Esophagus squamous epithelium (tissue), 5 donors: ENCODE data around the gene STAB1. TPM values are rescaled to one million over a fixed set of nuclear protein-coding genes. Genes with fewer than 3 reads are reported as not detected.

Source experiments
- DNase-seq: peaks from one replicate; lab custom pipeline; 2025; lab: John Stamatoyannopoulos, UW
- H3K27ac ChIP-seq, 4 donors: fragments of 200-600 bp; sonication (generic); one replicate each; pipeline ENCODE4 v1.5.1; 2016 to 2019; ENCODE audit warnings: mild to moderate bottlenecking in 1 of 4
- H3K27me3 ChIP-seq, 4 donors: fragments of 200-600 bp; sonication (generic); 1 replicate in 3 of 4; 2 replicates in 1 of 4; pipeline versions ENCODE4 v1.5.1 to v1.6.0; 2017 to 2021; ENCODE audit warnings: antibody characterized with exemption in 1 of 4
- H3K36me3 ChIP-seq, 3 donors: fragments of 200-600 bp; sonication (generic); one replicate each; pipeline ENCODE4 v1.5.1; 2016 to 2019
- H3K4me1 ChIP-seq, 3 donors: fragments of 200-600 bp; sonication (generic); one replicate each; pipeline ENCODE4 v1.5.1; 2017 to 2019
- H3K4me3 ChIP-seq, 4 donors: fragments of 200-600 bp; sonication (generic); 1 replicate in 3 of 4; 2 replicates in 1 of 4; pipeline ENCODE4 v1.5.1; 2016 to 2019; ENCODE audit warnings: mild to moderate bottlenecking in 2 of 4, moderate library complexity in 1 of 4
- H3K9me3 ChIP-seq, 3 donors: fragments of 200-600 bp; sonication (generic); one replicate each; pipeline ENCODE4 v1.5.1; 2016 to 2019
- POLR2A ChIP-seq, 4 donors: fragments of 450-650 bp; IDR thresholded peaks; one replicate each; pipeline ENCODE4 v1.6.1; 2017; ENCODE audit warnings: antibody characterized with exemption in 4 of 4, mild to moderate bottlenecking in 4 of 4, moderate library complexity in 3 of 4
- WGBS, 2 donors: methylation state at CpG; one replicate each; pipeline ENCODE4 v1.1.5; 2018; 5-methylcytosine and 5-hydroxymethylcytosine counted together
- intact Hi-C: fragments of 100-400 bp; cut with DNase I; formaldehyde crosslinking; loops from one replicate; pipeline ENCODE4 v1.15.0; 2022
- total RNA-seq, 4 donors: library from RNA; depleted of rRNA; stranded (reverse); fragments of >200 nt; gene quantifications; one replicate each; pipeline ENCODE4 v1.1.0, GENCODE V29; 2016
- TF ChIP-seq, protein P1 (sequence below), 6 experiments: fragments of 450-650 bp in 4 of 6; fragments of 200-600 bp in 2 of 6; sonication (generic) in 2 of 6; IDR thresholded peaks; one replicate each; pipeline ENCODE4 v1.5.1; 2016 to 2019; ENCODE audit warnings: antibody characterized with exemption in 6 of 6, mild to moderate bottlenecking in 4 of 6, moderate library complexity in 4 of 6
- donor health status: DM: yes; HTN: yes; CAD: no.

STAB1 gene
- total RNA-seq, 4 donors from 2014 or later, result 5.6 to 69.4 (median 32.3) TPM

DNA sequence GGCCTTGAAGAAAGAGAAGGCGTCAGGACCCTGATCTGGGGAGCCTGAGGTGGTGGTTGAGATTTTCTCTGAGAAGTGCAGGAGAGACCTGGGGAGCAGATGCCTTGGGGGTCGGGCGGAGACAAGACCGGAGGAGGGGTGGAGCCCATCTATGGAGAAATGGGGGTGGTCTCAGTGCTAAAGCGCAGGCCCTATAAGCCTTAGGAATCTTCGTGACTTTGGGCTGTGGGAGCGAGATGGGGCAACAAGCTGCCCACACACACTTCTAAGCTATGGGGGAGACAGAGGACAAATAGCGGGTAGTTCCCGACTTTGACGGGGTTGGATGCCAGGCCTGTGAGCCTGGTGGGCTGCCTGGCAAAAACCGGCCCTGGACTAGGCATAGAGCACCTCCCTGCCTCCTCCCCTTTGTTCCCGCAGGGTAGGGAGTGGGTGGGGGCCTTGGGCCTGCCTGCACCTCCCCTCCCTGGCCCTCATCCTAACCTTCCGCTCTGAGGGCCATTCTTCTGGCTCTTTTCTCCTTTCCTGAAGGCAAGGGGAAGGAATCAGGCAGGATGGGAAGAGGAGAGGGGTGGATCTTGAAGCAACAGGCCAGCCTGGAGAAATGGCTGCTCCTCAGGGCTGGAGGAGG lies 38.9 kb upstream of the STAB1 start:
- H3K27me3 ChIP-seq, result no peaks in the 10 kb centered on the region
- peak overlapping the region; percentile 90 to 95 (median 92) for H3K27ac ChIP-seq
- TF ChIP-seq, protein P1, sequence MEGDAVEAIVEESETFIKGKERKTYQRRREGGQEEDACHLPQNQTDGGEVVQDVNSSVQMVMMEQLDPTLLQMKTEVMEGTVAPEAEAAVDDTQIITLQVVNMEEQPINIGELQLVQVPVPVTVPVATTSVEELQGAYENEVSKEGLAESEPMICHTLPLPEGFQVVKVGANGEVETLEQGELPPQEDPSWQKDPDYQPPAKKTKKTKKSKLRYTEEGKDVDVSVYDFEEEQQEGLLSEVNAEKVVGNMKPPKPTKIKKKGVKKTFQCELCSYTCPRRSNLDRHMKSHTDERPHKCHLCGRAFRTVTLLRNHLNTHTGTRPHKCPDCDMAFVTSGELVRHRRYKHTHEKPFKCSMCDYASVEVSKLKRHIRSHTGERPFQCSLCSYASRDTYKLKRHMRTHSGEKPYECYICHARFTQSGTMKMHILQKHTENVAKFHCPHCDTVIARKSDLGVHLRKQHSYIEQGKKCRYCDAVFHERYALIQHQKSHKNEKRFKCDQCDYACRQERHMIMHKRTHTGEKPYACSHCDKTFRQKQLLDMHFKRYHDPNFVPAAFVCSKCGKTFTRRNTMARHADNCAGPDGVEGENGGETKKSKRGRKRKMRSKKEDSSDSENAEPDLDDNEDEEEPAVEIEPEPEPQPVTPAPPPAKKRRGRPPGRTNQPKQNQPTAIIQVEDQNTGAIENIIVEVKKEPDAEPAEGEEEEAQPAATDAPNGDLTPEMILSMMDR (IDR thresholded peaks at IDR 0.05), result no peak
- TF ChIP-seq POLR2A (IDR thresholded peaks at IDR 0.05), result no peak
- intact Hi-C loops, result no loop called here
- no peaks in the 10 kb centered on the region for H3K9me3 ChIP-seq
- peak overlapping the region; percentile 89 to 97 (median 94) for H3K4me3 ChIP-seq
- H3K4me1 ChIP-seq, result peaks cover 27 to 55% (median 40%) of the 10 kb centered on the region in 3 donors
- WGBS, 2 donors, result 4 to 16% methylated on average over 7 to 13 of the region's 13 CpGs
- DNase-seq, result no peak
- peaks cover 9 to 41% (median 25%) of the 10 kb centered on the region in 3 donors for H3K36me3 ChIP-seq

DNA sequence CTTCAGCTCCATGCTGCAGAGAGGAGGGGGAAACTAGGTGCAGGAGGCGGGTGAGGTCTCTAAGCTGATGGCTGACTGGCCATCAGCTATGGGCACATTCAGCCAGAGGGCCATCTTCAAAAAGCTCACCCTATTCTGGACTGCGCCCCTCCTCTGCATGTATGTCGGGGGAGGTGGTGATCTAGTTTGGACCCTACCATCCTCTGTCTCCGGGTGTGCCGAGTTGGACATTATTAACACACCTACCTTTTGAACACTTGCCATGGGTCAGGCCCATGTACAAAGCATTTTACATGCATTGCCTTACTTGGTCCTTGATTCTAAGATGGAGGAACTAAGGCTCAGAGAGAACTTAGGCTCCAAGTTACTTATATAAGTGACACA lies 38.3 kb upstream of the STAB1 start:
- 62 to 68% methylated on average over 4 to 5 of the region's 5 CpGs for WGBS, 2 donors
- Histone ChIP-seq H3K9me3 (no peaks in the 10 kb centered on the region), H3K27me3 (no peaks in the 10 kb centered on the region), H3K27ac (peak overlapping the region; percentile 90 to 95 (median 92)), H3K4me1 (peaks cover 27 to 56% (median 40%) of the 10 kb centered on the region in 3 donors), H3K4me3 (peak overlapping the region; percentile 89 to 97 (median 94)), H3K36me3 (peaks cover 9 to 46% (median 25%) of the 10 kb centered on the region in 3 donors)
- intact Hi-C loops, result no loop called here
- TF ChIP-seq POLR2A (IDR thresholded peaks at IDR 0.05), result no peak
- TF ChIP-seq, protein P1 (IDR thresholded peaks at IDR 0.05), result no peak
- no peak for DNase-seq

DNA sequence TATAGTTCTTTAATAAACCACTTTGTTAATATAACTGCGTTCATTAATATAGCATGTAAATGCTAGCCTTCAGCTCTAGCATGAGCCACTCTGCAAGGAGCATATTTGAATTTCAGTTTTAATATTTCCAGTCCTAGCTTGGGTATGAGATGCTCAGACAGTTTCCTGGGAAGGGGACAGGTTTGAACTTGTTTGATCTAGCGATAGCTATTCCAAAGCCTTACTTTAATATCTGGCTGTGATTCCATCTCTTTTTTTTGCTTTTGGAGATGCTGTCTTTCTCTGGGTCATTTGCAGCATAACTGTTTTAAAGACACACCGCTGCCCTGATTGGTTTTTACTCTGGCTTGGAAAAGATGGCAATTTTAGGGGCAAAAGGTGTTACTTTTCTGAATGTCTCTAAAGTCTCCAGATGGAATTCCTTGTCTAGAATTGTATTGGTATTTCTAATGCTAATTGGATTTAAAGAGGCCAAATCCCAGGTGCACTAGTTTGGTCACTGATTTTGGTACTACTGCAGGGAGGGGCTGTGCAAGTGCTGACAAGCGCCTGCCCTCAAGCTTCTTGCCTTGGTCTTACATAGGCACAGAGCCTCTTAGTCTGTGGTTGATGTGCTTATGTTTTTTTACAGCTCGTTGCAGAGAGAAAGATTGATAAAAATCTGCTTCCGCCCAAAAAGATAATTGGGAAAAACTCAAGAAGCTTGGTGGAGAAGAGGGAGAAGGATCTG lies 36.9 kb upstream of the STAB1 start:
- no peak overlapping the region for H3K4me3 ChIP-seq
- H3K27ac ChIP-seq, result peak overlapping the region in 2 of 4 donors; percentile 42 to 95
- H3K27me3 ChIP-seq, result no peaks in the 10 kb centered on the region
- intact Hi-C loops, result no loop called here
- peaks cover 9 to 60% (median 25%) of the 10 kb centered on the region in 3 donors for H3K36me3 ChIP-seq
- no peak for DNase-seq
- H3K4me1 ChIP-seq, result peaks cover 27 to 61% (median 40%) of the 10 kb centered on the region in 3 donors
- WGBS, 2 donors, result 26 to 45% methylated on average over 6 of the region's 6 CpGs
- no peak for TF ChIP-seq POLR2A (IDR thresholded peaks at IDR 0.05)
- TF ChIP-seq, protein P1 (IDR thresholded peaks at IDR 0.05), result no peak
- no peaks in the 10 kb centered on the region for H3K9me3 ChIP-seq

DNA sequence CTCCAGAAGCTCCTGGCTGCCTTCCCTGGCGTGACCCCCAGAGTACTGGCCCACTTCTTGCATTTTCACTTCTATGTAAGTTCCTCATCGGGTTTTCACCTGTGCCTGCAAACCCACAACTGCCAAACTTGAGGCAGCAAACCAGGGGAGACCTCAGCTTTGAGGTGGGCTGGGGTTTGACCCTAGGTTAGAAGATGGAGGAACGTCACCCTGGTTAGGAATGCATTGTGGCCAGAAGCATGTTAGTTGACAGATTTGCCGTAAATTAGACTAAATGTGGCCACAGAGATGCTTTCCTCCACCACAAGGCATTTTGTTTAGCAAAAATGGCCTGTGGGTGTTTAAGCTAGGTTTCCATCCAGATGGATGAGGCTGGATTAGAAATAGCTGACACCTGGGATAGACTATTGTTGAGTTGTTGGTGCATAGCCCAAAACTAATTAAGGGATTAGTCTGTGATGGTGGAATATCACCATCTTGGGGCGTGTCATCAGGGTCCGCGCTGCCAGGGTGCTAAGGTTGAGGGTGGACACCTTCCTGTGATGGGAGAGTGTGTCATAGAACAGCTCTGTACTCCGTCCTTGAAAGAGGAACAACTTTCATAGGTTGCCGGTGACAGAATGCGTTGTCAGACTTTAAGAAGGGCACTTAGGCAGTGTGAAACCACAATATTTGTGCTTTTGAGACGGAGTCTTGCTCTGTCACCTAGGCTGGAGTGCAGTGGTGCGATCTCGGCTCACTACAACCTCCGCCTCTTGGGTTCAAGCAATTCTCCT lies 36.2 kb upstream of the STAB1 start:
- 75 to 87% methylated on average over 8 to 12 of the region's 14 CpGs for WGBS, 2 donors
- Histone ChIP-seq H3K4me3 (no peak overlapping the region), H3K9me3 (no peaks in the 10 kb centered on the region), H3K27ac (peak overlapping the region in 2 of 4 donors; percentile 16 to 29), H3K4me1 (peaks cover 26 to 55% (median 38%) of the 10 kb centered on the region in 3 donors), H3K36me3 (peaks cover 9 to 67% (median 25%) of the 10 kb centered on the region in 3 donors), H3K27me3 (no peaks in the 10 kb centered on the region)
- TF ChIP-seq POLR2A (IDR thresholded peaks at IDR 0.05), result no peak
- DNase-seq, result no peak
- intact Hi-C loops, result no loop called here

DNA sequence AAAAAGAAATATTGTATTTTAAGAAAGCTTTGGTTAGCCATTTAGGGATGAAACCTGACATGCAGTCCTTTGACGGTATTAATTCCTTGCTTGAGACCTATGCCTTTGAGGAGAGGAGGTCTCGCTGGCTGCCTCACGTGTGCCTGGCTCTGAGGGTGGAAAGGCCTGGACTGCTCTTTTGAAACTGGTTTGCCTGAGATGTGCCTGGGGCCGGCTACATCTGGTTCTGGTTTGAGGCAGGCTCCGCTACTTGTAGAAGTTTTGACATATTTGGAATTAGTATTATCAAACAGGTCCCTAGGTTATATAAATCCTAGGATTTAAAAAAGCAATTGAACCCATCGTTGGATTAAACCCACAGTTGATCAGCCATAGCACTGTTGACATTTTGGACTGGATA lies 33.3 kb upstream of the STAB1 start:
- TF ChIP-seq, protein P1 (IDR thresholded peaks at IDR 0.05), result no peak
- H3K27me3 ChIP-seq, result no peaks in the 10 kb centered on the region
- no peak overlapping the region for H3K4me3 ChIP-seq
- H3K36me3 ChIP-seq, result peaks cover 9 to 96% (median 34%) of the 10 kb centered on the region in 3 donors
- 56 to 60% methylated on average over 6 of the region's 6 CpGs for WGBS, 2 donors
- intact Hi-C loops, result loop anchor here (10.0 kb wide), 1 partner anchor 193 kb away; no protein-coding TSS in a partner anchor
- no peaks in the 10 kb centered on the region for H3K9me3 ChIP-seq
- peak overlapping the region in 2 of 4 donors; percentile 34 to 35 for H3K27ac ChIP-seq
- no peak for DNase-seq
- peaks cover 12 to 29% (median 21%) of the 10 kb centered on the region in 3 donors for H3K4me1 ChIP-seq
